CD4-positive, alpha-beta T cell (primary cell): ENCODE results near the gene FN3KRP. TPM values are rescaled to one million over a fixed set of nuclear protein-coding genes. Genes with fewer than 3 reads are reported as not detected.

ENCODE experiments used
- ATAC-seq: fragments of 200-7000 bp; cut with Tn5 transposase; one replicate; pipeline ENCODE4 v1.10.0; 2022; ENCODE audit warnings: mild to moderate bottlenecking; ENCODE audit not compliant: poor library complexity
- CTCF ChIA-PET: fragments of 350-600 bp; sonication (Branson Sonifier 250); formaldehyde crosslinking; loops from one replicate; lab custom pipeline; 2021; ENCODE audit warnings: antibody characterized with exemption, inconsistent platforms; lab: Charles Lee
- POLR2A ChIA-PET: fragments of 350-600 bp; sonication (Branson Sonifier 250); formaldehyde crosslinking; loops from one replicate; lab custom pipeline; 2021; ENCODE audit warnings: antibody characterized with exemption, inconsistent platforms; lab: Charles Lee
- DNase-seq, 14 experiments: peaks; one replicate each; pipeline ENCODE4 v3.0.0-alpha.2; 2013 to 2020; ENCODE audit warnings: mixed read lengths in 2 of 14
- H3K27ac ChIP-seq, 2 donors: one replicate each; pipeline versions ENCODE4 v1.5.1 to v1.7.0; 2013; ENCODE audit warnings: low read length in 2 of 2, low read depth in 1 of 2, mild to moderate bottlenecking in 1 of 2
- H3K27me3 ChIP-seq, 2 experiments: 1 replicate in 1 of 2; 2 replicates in 1 of 2; pipeline versions ENCODE4 v1.6.1 to v1.7.0; 2013; ENCODE audit warnings: low read length in 2 of 2, control low read depth in 1 of 2, mild to moderate bottlenecking in 1 of 2, moderate library complexity in 1 of 2; ENCODE audit not compliant: insufficient read depth in 2 of 2, control insufficient read depth in 1 of 2
- H3K36me3 ChIP-seq: one replicate; pipeline ENCODE4 v1.6.1; 2013; ENCODE audit warnings: low read length, control low read depth; ENCODE audit not compliant: insufficient read depth
- H3K4me1 ChIP-seq: one replicate; pipeline ENCODE4 v1.6.1; 2013; ENCODE audit warnings: low read length, control low read depth; ENCODE audit not compliant: insufficient read depth
- H3K4me3 ChIP-seq: one replicate; pipeline ENCODE4 v1.5.1; 2013; ENCODE audit warnings: mild to moderate bottlenecking, low read length, moderate library complexity
- H3K9me3 ChIP-seq, 2 experiments: 1 replicate in 1 of 2; 2 replicates in 1 of 2; pipeline versions ENCODE4 v1.6.1 to v1.7.0; 2013; ENCODE audit warnings: low read length in 2 of 2, mild to moderate bottlenecking in 2 of 2, control low read depth in 1 of 2, moderate library complexity in 1 of 2; ENCODE audit not compliant: control insufficient read depth in 1 of 2, insufficient read depth in 1 of 2
- H3K27ac Mint-ChIP-seq: one replicate; pipeline ENCODE4 v1.8.0; 2020; ENCODE audit warnings: mixed read lengths
- H3K27me3 Mint-ChIP-seq: one replicate; pipeline ENCODE4 v1.8.0; 2021; ENCODE audit warnings: mixed read lengths
- H3K36me3 Mint-ChIP-seq: one replicate; pipeline ENCODE4 v1.8.0; 2021; ENCODE audit warnings: low read depth, mixed read lengths
- H3K4me1 Mint-ChIP-seq: one replicate; pipeline ENCODE4 v1.8.0; 2021; ENCODE audit warnings: low read depth, mixed read lengths
- H3K4me3 Mint-ChIP-seq: one replicate; pipeline ENCODE4 v1.8.0; 2020; ENCODE audit warnings: mild to moderate bottlenecking, mixed read lengths
- H3K9me3 Mint-ChIP-seq: one replicate; pipeline ENCODE4 v1.8.0; 2020; ENCODE audit warnings: mixed read lengths
- intact Hi-C, 2 experiments: fragments of 100-400 bp; cut with DNase I in 1 of 2; cut with micrococcal nuclease in 1 of 2; formaldehyde crosslinking; loops; one replicate each; pipeline versions ENCODE4 v1.15.1 to v1.9.0; 2023 to 2025; cut with DNase I, micrococcal nuclease
- total RNA-seq, 174 experiments: library from RNA in 2 of 174; stranded (reverse) in 2 of 174; gene quantifications; one replicate each; pipeline ENCODE4 v1.2.3 and lab custom pipeline; 2021 to 2026
- TF ChIP-seq, protein P1 (sequence below): fragments of 200-600 bp; IDR thresholded peaks from one replicate; pipeline ENCODE4 v1.8.0; 2022; ENCODE audit warnings: antibody characterized with exemption, mild to moderate bottlenecking

Gene FN3KRP
- total RNA-seq, 2 experiments from 2014 or later: 30.6 to 31.2 TPM

DNA sequence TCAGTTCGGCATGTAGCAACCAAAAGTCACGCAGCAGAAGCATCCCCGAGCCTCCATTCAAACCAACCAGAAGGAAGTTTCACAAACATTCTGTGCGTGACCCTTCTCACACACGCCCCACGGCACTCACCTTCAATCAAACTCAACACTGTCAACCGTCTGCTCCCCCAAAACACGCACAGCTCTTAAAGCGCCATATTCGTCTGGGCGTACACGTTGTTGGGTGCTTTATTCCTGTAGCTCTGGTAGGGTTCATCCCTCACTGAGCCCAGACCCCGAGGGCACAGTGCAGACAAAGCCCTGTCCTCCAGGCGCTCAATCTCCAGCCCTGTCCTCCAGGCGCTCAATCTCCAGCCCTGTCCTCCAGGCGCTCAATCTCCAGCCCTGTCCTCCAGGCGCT is 20.2 kb upstream of the FN3KRP start:
- TF ChIP-seq, protein P1, sequence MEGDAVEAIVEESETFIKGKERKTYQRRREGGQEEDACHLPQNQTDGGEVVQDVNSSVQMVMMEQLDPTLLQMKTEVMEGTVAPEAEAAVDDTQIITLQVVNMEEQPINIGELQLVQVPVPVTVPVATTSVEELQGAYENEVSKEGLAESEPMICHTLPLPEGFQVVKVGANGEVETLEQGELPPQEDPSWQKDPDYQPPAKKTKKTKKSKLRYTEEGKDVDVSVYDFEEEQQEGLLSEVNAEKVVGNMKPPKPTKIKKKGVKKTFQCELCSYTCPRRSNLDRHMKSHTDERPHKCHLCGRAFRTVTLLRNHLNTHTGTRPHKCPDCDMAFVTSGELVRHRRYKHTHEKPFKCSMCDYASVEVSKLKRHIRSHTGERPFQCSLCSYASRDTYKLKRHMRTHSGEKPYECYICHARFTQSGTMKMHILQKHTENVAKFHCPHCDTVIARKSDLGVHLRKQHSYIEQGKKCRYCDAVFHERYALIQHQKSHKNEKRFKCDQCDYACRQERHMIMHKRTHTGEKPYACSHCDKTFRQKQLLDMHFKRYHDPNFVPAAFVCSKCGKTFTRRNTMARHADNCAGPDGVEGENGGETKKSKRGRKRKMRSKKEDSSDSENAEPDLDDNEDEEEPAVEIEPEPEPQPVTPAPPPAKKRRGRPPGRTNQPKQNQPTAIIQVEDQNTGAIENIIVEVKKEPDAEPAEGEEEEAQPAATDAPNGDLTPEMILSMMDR: no peak
- no peaks in the 10 kb centered on the region for H3K27me3 Mint-ChIP-seq
- H3K36me3 Mint-ChIP-seq: peaks cover 7% of the 10 kb centered on the region
- ATAC-seq: no peak
- peaks cover 18% of the 10 kb centered on the region for H3K4me1 ChIP-seq
- H3K4me3 Mint-ChIP-seq: peak overlapping the region; percentile 54
- POLR2A ChIA-PET: no interaction called here
- no peak overlapping the region for H3K4me3 ChIP-seq
- H3K4me1 Mint-ChIP-seq: peaks cover 10% of the 10 kb centered on the region
- intact Hi-C loops: loop anchor here in 1 of 2 experiments (5.0 kb wide), 1 partner anchor 56 kb away; the partner anchor contains the start of gene TBCD
- peaks cover 0 to 6% of the 10 kb centered on the region in 2 experiments for H3K27me3 ChIP-seq
- peaks cover 7 to 28% of the 10 kb centered on the region in 2 experiments for H3K9me3 ChIP-seq
- H3K27ac ChIP-seq: no peak overlapping the region
- CTCF ChIA-PET: no interaction called here
- H3K27ac Mint-ChIP-seq: no peak overlapping the region
- peaks cover 5% of the 10 kb centered on the region for H3K9me3 Mint-ChIP-seq
- no peaks in the 10 kb centered on the region for H3K36me3 ChIP-seq
- DNase-seq: peak in 1 of 14 experiments; percentile 25

DNA sequence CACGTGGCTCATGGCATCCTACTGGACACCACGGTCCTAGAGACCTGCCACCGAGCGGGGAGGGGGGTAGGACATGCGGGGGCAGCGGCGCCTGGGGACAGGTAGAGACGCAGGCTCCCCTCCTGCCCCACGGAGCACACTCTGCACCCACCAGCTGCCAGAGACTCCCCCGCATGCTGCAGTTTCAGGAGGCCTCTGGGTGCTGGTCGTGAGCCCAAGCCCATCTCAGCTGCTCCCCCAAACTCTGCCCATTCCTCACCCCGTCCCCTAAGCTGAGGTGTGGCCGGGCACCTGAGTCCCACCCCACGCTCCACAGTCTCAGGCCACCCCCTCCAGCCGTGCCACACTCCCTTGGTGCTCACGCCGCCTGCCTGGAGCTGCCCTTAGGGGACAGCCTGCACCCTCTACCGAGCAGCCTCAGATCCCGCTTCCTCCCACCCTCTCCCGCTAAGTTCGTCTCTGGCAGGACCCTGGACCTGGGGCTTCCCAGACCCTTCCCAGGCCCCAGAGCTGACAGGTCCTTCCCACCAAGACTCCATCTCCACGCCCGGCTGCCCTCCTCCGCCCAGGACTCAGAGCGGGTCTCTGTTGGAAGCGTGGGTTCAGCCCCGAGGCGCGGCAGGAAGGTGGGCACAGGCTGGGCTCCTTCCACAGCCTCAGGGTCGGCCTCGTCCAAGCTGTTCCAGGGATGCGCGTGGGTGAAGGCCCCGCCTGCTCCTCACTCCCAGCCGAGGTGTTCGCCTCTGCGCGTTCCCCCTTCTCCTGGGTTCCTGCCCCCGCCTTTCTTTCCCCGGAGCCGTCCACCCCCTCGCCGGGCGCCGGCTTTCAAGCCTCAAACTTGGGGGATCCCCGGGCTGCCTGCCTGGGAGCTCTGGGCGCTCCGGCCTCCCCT is 19.3 kb upstream of the FN3KRP start:
- DNase-seq (peak in 3 of 14 experiments; percentile 13 to 55 (median 44)), ATAC-seq (no peak)
- TF ChIP-seq, protein P1: no peak
- Histone ChIP-seq H3K36me3 (no peaks in the 10 kb centered on the region), H3K4me3 (peak overlapping the region; percentile 47), H3K27me3 (peaks cover 0 to 6% of the 10 kb centered on the region in 2 experiments), H3K9me3 (peaks cover 7 to 28% of the 10 kb centered on the region in 2 experiments), H3K4me1 (peaks cover 18% of the 10 kb centered on the region), H3K27ac (no peak overlapping the region)
- intact Hi-C loops: loop anchor here in 1 of 2 experiments (5.0 kb wide), 1 partner anchor 55 kb away; the partner anchor contains the start of gene TBCD
- POLR2A ChIA-PET: no interaction called here
- Mint-ChIP-seq H3K36me3 (peaks cover 7% of the 10 kb centered on the region), H3K4me3 (peak overlapping the region; percentile 70), H3K27me3 (no peaks in the 10 kb centered on the region), H3K9me3 (peaks cover 5% of the 10 kb centered on the region), H3K27ac (no peak overlapping the region), H3K4me1 (peaks cover 10% of the 10 kb centered on the region)
- CTCF ChIA-PET: no interaction called here

DNA sequence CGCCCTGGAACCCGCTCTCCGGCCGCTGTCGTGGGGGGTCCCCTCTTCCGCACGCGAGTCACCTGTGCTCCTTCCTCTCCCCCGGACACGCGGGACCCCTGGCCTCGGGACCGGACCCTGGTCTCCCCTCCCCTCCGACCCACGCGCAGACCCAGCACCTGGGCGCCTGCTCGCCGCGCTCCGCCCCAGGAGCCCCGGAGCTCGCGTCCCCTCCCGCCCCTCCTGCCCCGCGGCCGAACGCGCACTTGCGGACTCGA is 18.8 kb upstream of the FN3KRP start:
- H3K36me3 Mint-ChIP-seq: peaks cover 7% of the 10 kb centered on the region
- TF ChIP-seq, protein P1: no peak
- peak overlapping the region; percentile 47 for H3K4me3 ChIP-seq
- ChIA-PET POLR2A (no interaction called here), CTCF (no interaction called here)
- no peaks in the 10 kb centered on the region for H3K27me3 Mint-ChIP-seq
- DNase-seq (peak in 1 of 14 experiments; percentile 60), ATAC-seq (no peak)
- peaks cover 5% of the 10 kb centered on the region for H3K9me3 Mint-ChIP-seq
- H3K4me3 Mint-ChIP-seq: peak overlapping the region; percentile 70
- no peak overlapping the region for H3K27ac ChIP-seq
- peaks cover 0 to 6% of the 10 kb centered on the region in 2 experiments for H3K27me3 ChIP-seq
- H3K4me1 ChIP-seq: peaks cover 18% of the 10 kb centered on the region
- peaks cover 7 to 28% of the 10 kb centered on the region in 2 experiments for H3K9me3 ChIP-seq
- H3K27ac Mint-ChIP-seq: no peak overlapping the region
- H3K4me1 Mint-ChIP-seq: peaks cover 10% of the 10 kb centered on the region
- no peaks in the 10 kb centered on the region for H3K36me3 ChIP-seq
- intact Hi-C loops: loop anchor here (1.0 to 5.0 kb wide), 4 partner anchors 19 to 55 kb away; partner anchors contain the start of genes TBCD (in 2 of the 2), FN3KRP (in 1 of the 2) and WDR45B (in 1 of the 2)
